Measurements from ENCODE around the gene OTULIN.

OTULIN gene

GRCh38 chr5:14748180-14748900, 83.8 kb downstream of the OTULIN start:
- H3K4me3 Mint-ChIP-seq: no peak overlapping the region
- no peak for TF ChIP-seq CTCF (IDR thresholded peaks at IDR 0.05; ENCODE audit: unreplicated experiment in 3 of 3)
- no peak overlapping the region for H3K27ac Mint-ChIP-seq
- H3K4me1 Mint-ChIP-seq: peaks cover 46% of the 10 kb centered on the region
- H3K27me3 Mint-ChIP-seq (ENCODE audit: low read depth): no peaks in the 10 kb centered on the region
- peaks cover 3% of the 10 kb centered on the region for H3K36me3 Mint-ChIP-seq (ENCODE audit: low read depth)
- H3K9me3 Mint-ChIP-seq: no peaks in the 10 kb centered on the region

All from nephron (organoid).